GM06990 (cell line): ENCODE results near the gene OCRL.
A peak's percentile ranks its signal among the peaks of the same experiment; 100 is the strongest.
"Not testable (repeated sequence)": the region's sequence is repeated elsewhere in the genome, so short reads cannot be mapped to it uniquely, and the experiment has no call there.

Experiments used
- DNase-seq: peaks from one replicate; pipeline ENCODE4 v3.0.0-alpha.2; 2011; ENCODE audit not compliant: insufficient read length; ENCODE audit errors: extremely low read depth
- H3K27me3 ChIP-seq: replicated peaks from 2 replicates; pipeline ENCODE4 v1.6.0; 2011; ENCODE audit warnings: low read length; ENCODE audit not compliant: control insufficient read depth, insufficient read depth
- H3K36me3 ChIP-seq: 2 replicates; pipeline ENCODE4 v1.5.1; 2011; ENCODE audit warnings: low read length; ENCODE audit not compliant: control insufficient read depth, insufficient read depth
- H3K4me3 ChIP-seq: replicated peaks from 2 replicates; pipeline ENCODE4 v1.5.1; 2011; ENCODE audit warnings: low read depth, mild to moderate bottlenecking, control low read depth, low read length
- CTCF ChIP-seq: IDR thresholded peaks from 2 replicates; pipeline ENCODE4 v1.5.1; 2011; ENCODE audit warnings: low read length, control low read depth, mild to moderate bottlenecking, inconsistent platforms; ENCODE audit not compliant: insufficient read depth, poor library complexity, severe bottlenecking

OCRL gene

DNA sequence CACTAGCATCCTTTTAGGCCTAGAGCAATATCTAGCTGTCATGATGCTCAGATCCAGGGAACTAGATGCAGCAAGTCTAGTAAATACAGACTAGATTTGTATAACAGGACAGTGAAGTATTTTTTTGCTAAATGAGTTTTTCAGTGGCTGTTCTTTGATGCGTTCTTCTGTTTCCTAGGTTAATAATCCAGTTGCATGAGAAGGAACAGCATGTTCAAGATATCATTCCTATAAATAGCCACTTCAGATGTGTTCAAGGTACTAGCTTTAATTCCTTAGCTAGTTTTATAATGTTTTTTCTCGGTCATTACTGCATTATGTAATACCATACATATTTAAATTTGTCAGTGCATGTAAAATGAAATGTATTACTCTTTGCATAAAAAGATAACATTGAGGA lies 4.7 kb downstream of the OCRL start:
- no peaks in the 10 kb centered on the region for H3K36me3 ChIP-seq
- H3K4me3 ChIP-seq = no peak overlapping the region
- no peaks in the 10 kb centered on the region for H3K27me3 ChIP-seq
- no peak for DNase-seq
- TF ChIP-seq CTCF = no peak

DNA sequence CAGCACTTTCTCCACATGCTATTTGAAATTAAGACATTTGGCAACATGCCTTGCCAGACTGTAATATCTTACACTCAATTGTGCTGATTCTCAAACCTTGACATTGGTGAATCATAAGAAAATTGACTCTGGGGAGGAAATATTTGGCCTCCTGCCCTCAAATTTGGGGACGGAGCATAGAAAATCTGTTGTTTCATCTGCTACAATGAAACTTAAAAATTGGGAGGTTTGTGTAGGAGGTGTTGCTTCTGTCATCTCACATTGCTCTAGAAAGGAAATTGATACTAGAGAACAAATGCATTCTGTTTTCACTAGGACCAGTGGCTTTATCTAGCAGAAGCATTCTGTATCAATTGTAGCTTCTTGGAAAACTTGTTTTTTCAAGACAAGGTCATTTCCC lies 5.3 kb downstream of the OCRL start:
- Histone ChIP-seq H3K36me3 (no peaks in the 10 kb centered on the region), H3K4me3 (no peak overlapping the region), H3K27me3 (no peaks in the 10 kb centered on the region)
- TF ChIP-seq CTCF = no peak
- DNase-seq = no peak

DNA sequence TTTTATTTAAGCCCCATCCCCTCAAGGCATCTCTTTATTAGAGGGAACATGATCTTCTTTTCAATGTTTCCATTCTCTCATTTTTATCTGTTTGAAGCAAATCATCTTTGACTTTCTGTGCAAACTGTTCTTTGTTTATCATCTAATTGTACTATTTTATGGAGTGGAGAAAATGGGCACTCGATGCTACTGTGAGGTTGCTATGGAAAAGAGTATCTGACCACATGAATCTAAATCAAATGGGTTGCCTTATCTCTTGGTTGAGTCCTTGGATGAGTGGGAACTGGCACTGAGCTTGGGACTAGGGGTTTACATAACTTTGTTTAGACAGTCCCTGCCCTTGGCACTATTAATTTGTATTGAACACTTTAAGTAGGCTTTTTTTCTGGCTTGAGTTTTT lies 9.1 kb downstream of the OCRL start:
- Histone ChIP-seq H3K36me3 (no peaks in the 10 kb centered on the region), H3K4me3 (no peak overlapping the region), H3K27me3 (no peaks in the 10 kb centered on the region)
- no peak for DNase-seq
- no peak for TF ChIP-seq CTCF

GRCh38 chrX:129553619-129554288 lies 13.7 kb downstream of the OCRL start:
- no peaks in the 10 kb centered on the region for H3K36me3 ChIP-seq
- no peak overlapping the region for H3K4me3 ChIP-seq
- peak; percentile 32 for DNase-seq
- H3K27me3 ChIP-seq = no peaks in the 10 kb centered on the region; the same call in 1 of the 2 replicates
- no peak for TF ChIP-seq CTCF

- H3K4me3 ChIP-seq, H3K36me3 ChIP-seq, DNase-seq, H3K27me3 ChIP-seq: not testable (repeated sequence)
These were observed 14.8 kb downstream of the OCRL start for GRCh38 chrX:129554816-129555215.

DNA sequence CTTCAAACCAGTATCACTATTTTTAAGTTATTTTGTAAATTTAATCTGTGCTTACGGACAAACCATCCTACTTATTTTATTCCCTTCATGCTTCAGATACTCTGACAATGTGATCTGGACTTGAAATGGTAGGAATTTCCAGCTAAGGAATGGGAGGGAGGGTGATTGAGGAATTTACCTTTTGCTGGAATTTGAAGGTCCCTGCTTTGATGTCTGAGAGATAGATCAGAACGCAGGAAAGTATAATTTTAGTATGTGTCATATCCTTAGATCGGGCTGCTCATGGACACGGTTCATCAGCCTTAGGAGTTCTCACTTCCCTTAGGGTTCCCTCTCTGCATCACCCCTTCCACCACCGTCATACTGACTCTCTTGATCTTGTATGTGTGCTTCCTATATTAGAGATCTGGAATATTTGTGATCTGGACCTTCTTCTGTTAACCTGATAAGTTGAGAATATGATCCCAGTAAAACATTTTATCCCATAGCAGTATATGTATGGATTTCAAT lies 16.8 kb downstream of the OCRL start:
- TF ChIP-seq CTCF = no peak
- H3K36me3 ChIP-seq = no peaks in the 10 kb centered on the region

More for the DNA sequence above, 16.8 kb downstream of the OCRL start:
- no peak for DNase-seq
- H3K27me3 ChIP-seq = no peaks in the 10 kb centered on the region; the same call in 1 of the 2 replicates
- H3K4me3 ChIP-seq = no peak overlapping the region
